HL-60 (cell line): ENCODE data around the gene RAPGEF2.

Experiments used
- DNase-seq, 2 experiments: peaks; one replicate each; pipeline ENCODE4 v3.0.0-alpha.2; 2010 to 2020; ENCODE audit warnings: low read depth in 1 of 2, low spot score in 1 of 2
- H3K27ac ChIP-seq: fragments of 250-450 bp; sonication (Bioruptor Pico); replicated peaks from 2 replicates; pipeline ENCODE4 v1.5.1; 2020; ENCODE audit warnings: mild to moderate bottlenecking, moderate library complexity
- H3K27me3 ChIP-seq: fragments of 250-450 bp; sonication (Bioruptor Pico); 2 replicates; pipeline ENCODE4 v1.5.1; 2021; ENCODE audit warnings: mild to moderate bottlenecking, moderate library complexity; ENCODE audit not compliant: insufficient read depth, poor library complexity, severe bottlenecking
- H3K4me3 ChIP-seq: replicated peaks from 2 replicates; pipeline ENCODE4 v1.5.1; 2011; ENCODE audit warnings: mild to moderate bottlenecking, control low read depth, low read length; ENCODE audit not compliant: insufficient read depth
- CTCF ChIP-seq: IDR thresholded peaks from one replicate; pipeline ENCODE4 v1.5.1; 2011; ENCODE audit warnings: low read length, control low read depth, inconsistent platforms; ENCODE audit not compliant: insufficient read depth
- GABPA ChIP-seq: IDR thresholded peaks from 2 replicates; pipeline ENCODE4 v1.6.1; 2012; ENCODE audit warnings: low read depth
- POLR2AphosphoS5 ChIP-seq: IDR thresholded peaks from 2 replicates; pipeline ENCODE4 v1.6.1; 2012; ENCODE audit warnings: low read depth
- REST ChIP-seq: IDR thresholded peaks from 2 replicates; pipeline ENCODE4 v1.6.1; 2012; ENCODE audit warnings: low read depth; ENCODE audit not compliant: insufficient replicate concordance
- SPI1 ChIP-seq: IDR thresholded peaks from 2 replicates; pipeline ENCODE4 v1.6.1; 2012; ENCODE audit warnings: low read depth, mild to moderate bottlenecking, borderline replicate concordance

Gene RAPGEF2

GRCh38 chr4:159370286-159370685 lies 267.4 kb downstream of the RAPGEF2 start:
- no peak for DNase-seq
- Histone ChIP-seq H3K4me3 (no peak overlapping the region), H3K27ac (no peak overlapping the region)

DNA sequence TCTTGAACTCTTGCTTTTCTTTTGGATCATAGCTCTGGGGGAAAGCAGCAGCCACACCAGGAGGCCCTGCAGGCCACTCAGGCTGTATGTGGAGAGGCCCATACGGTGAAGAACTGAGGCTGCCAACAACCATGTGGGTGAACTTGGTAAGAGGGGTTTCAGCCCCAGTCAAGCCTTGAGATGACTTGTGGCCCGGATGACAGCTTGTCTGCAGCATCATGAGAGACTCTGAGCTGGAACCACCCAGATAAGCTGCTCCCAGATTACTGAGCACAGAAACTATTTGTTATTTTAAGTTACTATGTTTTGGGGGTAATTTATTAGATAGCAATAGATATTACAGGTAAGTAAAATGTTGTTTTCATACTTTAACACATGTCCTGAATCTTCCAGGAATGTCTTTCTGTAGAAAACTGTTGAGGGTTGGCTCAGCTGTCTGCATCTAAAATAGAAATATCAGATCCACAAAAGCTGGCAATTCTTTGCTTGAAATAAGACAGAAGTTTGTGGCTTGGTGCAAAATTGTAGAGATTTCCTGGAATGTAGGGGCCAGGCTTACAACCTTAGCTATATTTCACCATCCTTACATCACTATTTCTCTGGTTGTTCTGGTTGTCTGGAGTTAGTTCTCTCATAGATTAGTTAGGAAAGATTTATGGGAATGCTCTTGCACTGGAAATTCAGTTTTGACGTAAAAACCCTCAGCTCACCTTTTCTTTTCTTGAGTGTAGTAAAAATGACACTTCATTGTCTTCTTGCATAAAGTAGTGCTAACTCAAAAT lies 272.1 kb downstream of the RAPGEF2 start:
- H3K4me3 ChIP-seq, result no peak overlapping the region
- TF ChIP-seq SPI1 (no peak), GABPA (no peak), REST (no peak), CTCF (no peak), POLR2AphosphoS5 (no peak)
- no peak overlapping the region for H3K27ac ChIP-seq
- no peaks in the 10 kb centered on the region for H3K27me3 ChIP-seq
- DNase-seq, result no peak

More at GRCh38 chr4:159370286-159370685, 267.4 kb downstream of the RAPGEF2 start:
- no peaks in the 10 kb centered on the region for H3K27me3 ChIP-seq
- no peak for TF ChIP-seq SPI1
- no peak for TF ChIP-seq GABPA
- no peak for TF ChIP-seq CTCF
- TF ChIP-seq REST, result no peak
- TF ChIP-seq POLR2AphosphoS5, result no peak

DNA sequence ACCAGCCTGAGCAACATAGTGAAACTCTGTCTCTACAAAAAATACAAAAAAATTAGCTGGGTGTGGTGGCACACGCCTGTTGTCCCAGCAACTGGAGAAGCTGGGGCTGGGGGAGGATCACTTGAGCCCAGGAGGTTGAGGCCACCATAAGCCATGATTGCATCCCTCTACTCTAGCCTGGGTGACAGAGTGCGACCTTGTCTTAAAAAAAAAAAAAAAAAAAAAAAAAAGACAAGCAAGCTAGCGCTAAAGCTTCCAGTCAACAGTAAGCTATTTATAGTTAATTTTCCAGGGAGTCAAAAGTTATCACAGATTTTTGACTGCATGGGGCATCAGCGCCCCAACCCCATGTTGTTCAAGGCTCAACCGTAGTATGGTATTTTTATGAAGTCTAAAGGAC lies 273.4 kb downstream of the RAPGEF2 start:
- TF ChIP-seq REST (no peak), GABPA (no peak), SPI1 (no peak), POLR2AphosphoS5 (no peak), CTCF (no peak)
- H3K27ac ChIP-seq, result no peak overlapping the region
- no peak overlapping the region for H3K4me3 ChIP-seq
- no peaks in the 10 kb centered on the region for H3K27me3 ChIP-seq
- DNase-seq, result no peak
